Measurements from ENCODE around the gene ARPC3. TPM values are rescaled to one million over a fixed set of nuclear protein-coding genes. Genes with fewer than 3 reads are reported as not detected.

Gene ARPC3
- total and polyA plus RNA-seq, 8 donors = 190 to 273 (median 207) TPM

Other genes starting within 250 kb of the ARPC3 start
- gene ATP2A2, start 169.1 kb downstream of the ARPC3 start, total RNA-seq = 100 to 1,000 TPM; 204 to 258 TPM
- 100 to 1,000 TPM; 118 to 151 (median 133) TPM for gene ATP2A2, start 169.1 kb downstream of the ARPC3 start, polyA plus RNA-seq (ENCODE audit: insufficient read length in 6 of 6)
- 10 to 100 TPM; 48.6 to 49.8 TPM for gene ANAPC7, start 46.6 kb downstream of the ARPC3 start, total RNA-seq
- gene ANAPC7, start 46.6 kb downstream of the ARPC3 start, polyA plus RNA-seq (ENCODE audit: insufficient read length in 6 of 6) = 10 to 100 TPM; 72.5 to 94.6 (median 88.1) TPM
- 10 to 100 TPM; 29.5 to 32.2 TPM for gene GPN3, start 17.9 kb upstream of the ARPC3 start, total RNA-seq
- 10 to 100 TPM; 26.6 to 36.8 (median 28.2) TPM for gene GPN3, start 17.9 kb upstream of the ARPC3 start, polyA plus RNA-seq (ENCODE audit: insufficient read length in 6 of 6)
- gene FAM216A, start 18.5 kb upstream of the ARPC3 start, total RNA-seq = 1 to 10 TPM; 3.9 to 5.6 TPM
- 10 to 100 TPM; 15.6 to 21.3 (median 16.9) TPM for gene FAM216A, start 18.5 kb upstream of the ARPC3 start, polyA plus RNA-seq (ENCODE audit: insufficient read length in 6 of 6)
- gene VPS29, start 51.8 kb upstream of the ARPC3 start, total RNA-seq = 100 to 1,000 TPM in 1 of 2 donors, 10 to 100 TPM in 1; 91.7 to 115 TPM
- 100 to 1,000 TPM; 131 to 151 (median 139) TPM for gene VPS29, start 51.8 kb upstream of the ARPC3 start, polyA plus RNA-seq (ENCODE audit: insufficient read length in 6 of 6)
- gene RAD9B, start 52.0 kb upstream of the ARPC3 start, total RNA-seq = 1 to 10 TPM in 1 of 2 donors, under 1 TPM in 1; 0.55 to 1.3 TPM
- 1 to 10 TPM; 1.4 to 1.8 (median 1.7) TPM for gene RAD9B, start 52.0 kb upstream of the ARPC3 start, polyA plus RNA-seq (ENCODE audit: insufficient read length in 6 of 6)
- gene PPTC7, start 133.0 kb upstream of the ARPC3 start, total RNA-seq = 10 to 100 TPM; 22.3 to 24.2 TPM
- gene PPTC7, start 133.0 kb upstream of the ARPC3 start, polyA plus RNA-seq (ENCODE audit: insufficient read length in 6 of 6) = 10 to 100 TPM; 13.3 to 17.0 (median 14.7) TPM
- 10 to 100 TPM; 34.1 to 44.5 TPM for gene TCTN1, start 163.8 kb upstream of the ARPC3 start, total RNA-seq
- 10 to 100 TPM; 64.0 to 84.3 (median 76.9) TPM for gene TCTN1, start 163.8 kb upstream of the ARPC3 start, polyA plus RNA-seq (ENCODE audit: insufficient read length in 6 of 6)
- 10 to 100 TPM; 10.7 to 12.4 TPM for gene HVCN1, start 238.8 kb upstream of the ARPC3 start, total RNA-seq
- 10 to 100 TPM; 15.5 to 19.3 (median 17.8) TPM for gene HVCN1, start 238.8 kb upstream of the ARPC3 start, polyA plus RNA-seq (ENCODE audit: insufficient read length in 6 of 6)

Data from left lung (tissue), 8 donors.